NB4 (cell line): ENCODE results near the gene NDUFAF2.

ENCODE experiments used
- POLR2A ChIP-seq: IDR thresholded peaks from 2 replicates; pipeline ENCODE4 v1.6.1; 2011; ENCODE audit warnings: mild to moderate bottlenecking; ENCODE audit not compliant: insufficient read length; ENCODE audit errors: extremely low read depth
- TF ChIP-seq, protein P1 (sequence below): IDR thresholded peaks from one replicate; pipeline ENCODE4 v1.5.1; 2012; ENCODE audit warnings: low read depth, low read length

DNA sequence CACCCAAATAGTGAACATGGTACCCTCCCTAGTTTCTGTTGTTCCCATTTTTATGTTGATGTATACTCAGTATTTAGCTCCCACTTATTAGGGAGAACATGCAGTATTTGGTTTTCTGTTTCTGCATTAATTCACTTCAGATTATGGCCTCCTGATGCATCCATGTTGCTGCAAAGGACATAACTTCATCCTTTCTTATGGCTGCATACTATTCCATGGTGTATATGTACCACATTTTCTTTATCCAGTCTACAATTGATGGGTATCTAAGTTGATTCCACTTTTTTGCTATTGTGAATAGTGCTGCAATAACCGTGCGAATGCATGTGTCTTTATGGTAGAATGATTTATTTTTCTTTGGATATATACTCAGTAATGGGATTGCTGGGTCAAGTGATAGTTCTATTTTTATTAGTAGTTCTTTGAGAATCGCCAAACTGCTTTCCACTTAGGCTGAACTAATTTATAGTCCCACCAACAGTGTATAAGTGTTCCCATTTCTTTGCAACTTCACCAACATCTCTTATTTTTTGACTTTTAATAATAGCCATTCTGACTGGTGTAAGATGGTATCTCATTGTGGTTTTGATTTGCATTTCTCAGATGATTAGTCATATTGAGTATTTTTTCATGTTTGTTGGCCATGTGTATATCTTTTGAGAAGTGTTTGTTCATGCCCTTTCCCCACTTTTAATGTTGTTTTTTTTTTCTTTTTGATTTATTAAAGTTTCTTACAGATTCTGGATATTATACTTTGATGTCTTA is 137.7 kb downstream of the NDUFAF2 start:
- TF ChIP-seq, protein P1, sequence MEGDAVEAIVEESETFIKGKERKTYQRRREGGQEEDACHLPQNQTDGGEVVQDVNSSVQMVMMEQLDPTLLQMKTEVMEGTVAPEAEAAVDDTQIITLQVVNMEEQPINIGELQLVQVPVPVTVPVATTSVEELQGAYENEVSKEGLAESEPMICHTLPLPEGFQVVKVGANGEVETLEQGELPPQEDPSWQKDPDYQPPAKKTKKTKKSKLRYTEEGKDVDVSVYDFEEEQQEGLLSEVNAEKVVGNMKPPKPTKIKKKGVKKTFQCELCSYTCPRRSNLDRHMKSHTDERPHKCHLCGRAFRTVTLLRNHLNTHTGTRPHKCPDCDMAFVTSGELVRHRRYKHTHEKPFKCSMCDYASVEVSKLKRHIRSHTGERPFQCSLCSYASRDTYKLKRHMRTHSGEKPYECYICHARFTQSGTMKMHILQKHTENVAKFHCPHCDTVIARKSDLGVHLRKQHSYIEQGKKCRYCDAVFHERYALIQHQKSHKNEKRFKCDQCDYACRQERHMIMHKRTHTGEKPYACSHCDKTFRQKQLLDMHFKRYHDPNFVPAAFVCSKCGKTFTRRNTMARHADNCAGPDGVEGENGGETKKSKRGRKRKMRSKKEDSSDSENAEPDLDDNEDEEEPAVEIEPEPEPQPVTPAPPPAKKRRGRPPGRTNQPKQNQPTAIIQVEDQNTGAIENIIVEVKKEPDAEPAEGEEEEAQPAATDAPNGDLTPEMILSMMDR = no peak
- TF ChIP-seq POLR2A = no peak
